Measurements from ENCODE around the gene PTGS1.

GRCh38 chr9:122378236-122378635, 7.4 kb downstream of the PTGS1 start:
- no peak for TF ChIP-seq POLR2A (IDR thresholded peaks at IDR 0.05)
- TF ChIP-seq, protein P1, sequence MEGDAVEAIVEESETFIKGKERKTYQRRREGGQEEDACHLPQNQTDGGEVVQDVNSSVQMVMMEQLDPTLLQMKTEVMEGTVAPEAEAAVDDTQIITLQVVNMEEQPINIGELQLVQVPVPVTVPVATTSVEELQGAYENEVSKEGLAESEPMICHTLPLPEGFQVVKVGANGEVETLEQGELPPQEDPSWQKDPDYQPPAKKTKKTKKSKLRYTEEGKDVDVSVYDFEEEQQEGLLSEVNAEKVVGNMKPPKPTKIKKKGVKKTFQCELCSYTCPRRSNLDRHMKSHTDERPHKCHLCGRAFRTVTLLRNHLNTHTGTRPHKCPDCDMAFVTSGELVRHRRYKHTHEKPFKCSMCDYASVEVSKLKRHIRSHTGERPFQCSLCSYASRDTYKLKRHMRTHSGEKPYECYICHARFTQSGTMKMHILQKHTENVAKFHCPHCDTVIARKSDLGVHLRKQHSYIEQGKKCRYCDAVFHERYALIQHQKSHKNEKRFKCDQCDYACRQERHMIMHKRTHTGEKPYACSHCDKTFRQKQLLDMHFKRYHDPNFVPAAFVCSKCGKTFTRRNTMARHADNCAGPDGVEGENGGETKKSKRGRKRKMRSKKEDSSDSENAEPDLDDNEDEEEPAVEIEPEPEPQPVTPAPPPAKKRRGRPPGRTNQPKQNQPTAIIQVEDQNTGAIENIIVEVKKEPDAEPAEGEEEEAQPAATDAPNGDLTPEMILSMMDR (IDR thresholded peaks at IDR 0.05), result no peak
- TF ChIP-seq POLR2AphosphoS5 (IDR thresholded peaks at IDR 0.05), result no peak

All from upper lobe of left lung (tissue), 4 donors.